WERI-Rb-1 (cell line): Measurements from ENCODE around the gene MAP3K19.
"Not testable (repeated sequence)": the region's sequence is repeated elsewhere in the genome, so short reads cannot be mapped to it uniquely, and the experiment has no call there.

ENCODE experiments used
- DNase-seq: peaks from one replicate; pipeline ENCODE4 v3.0.0-alpha.2; 2020
- H3K27ac ChIP-seq: fragments of 250-450 bp; sonication (Bioruptor Pico); 2 replicates; pipeline ENCODE4 v1.5.1; 2020; ENCODE audit warnings: mild to moderate bottlenecking, moderate library complexity
- H3K27me3 ChIP-seq: fragments of 250-450 bp; sonication (Bioruptor Pico); 2 replicates; pipeline ENCODE4 v1.5.1; 2021; ENCODE audit warnings: mild to moderate bottlenecking, low read depth, moderate library complexity; ENCODE audit not compliant: insufficient read depth, severe bottlenecking
- H3K36me3 ChIP-seq: fragments of 250-450 bp; sonication (Bioruptor Pico); 2 replicates; pipeline ENCODE4 v1.5.1; 2020; ENCODE audit warnings: mild to moderate bottlenecking, moderate library complexity
- H3K4me3 ChIP-seq: 2 replicates; pipeline ENCODE4 v1.5.1; 2011; ENCODE audit warnings: low read depth, mild to moderate bottlenecking, control low read depth, low read length
- H3K9me3 ChIP-seq: fragments of 250-450 bp; sonication (Bioruptor Pico); 2 replicates; pipeline ENCODE4 v1.5.1; 2021; ENCODE audit warnings: mild to moderate bottlenecking, moderate library complexity; ENCODE audit not compliant: severe bottlenecking
- TF ChIP-seq, protein P1 (sequence below): IDR thresholded peaks from 2 replicates; pipeline ENCODE4 v1.5.1; 2011; ENCODE audit warnings: low read depth, mild to moderate bottlenecking, control low read depth, inconsistent platforms, low read length

Gene MAP3K19

DNA sequence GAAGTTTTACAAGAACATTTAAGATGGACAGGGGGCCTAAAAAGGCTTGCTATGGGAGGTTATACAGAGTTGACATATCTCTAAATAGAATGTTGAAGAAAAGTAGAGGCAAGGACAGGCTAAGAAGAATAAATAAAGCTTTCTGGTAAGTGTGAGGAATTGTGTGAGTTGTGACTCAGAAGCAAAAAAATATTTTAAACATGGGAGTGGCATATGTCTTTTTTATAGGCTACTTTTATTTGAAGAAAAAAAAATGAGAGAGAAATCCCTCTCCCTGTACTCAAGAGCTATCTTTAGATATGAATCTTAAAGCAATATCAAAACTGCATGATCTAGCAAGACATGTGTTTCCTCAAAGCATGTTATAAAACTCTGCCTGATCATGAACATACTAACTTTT is 45.9 kb upstream of the MAP3K19 start:
- Histone ChIP-seq H3K27me3 (no peaks in the 10 kb centered on the region), H3K27ac (no peak overlapping the region), H3K4me3 (no peak overlapping the region), H3K9me3 (no peaks in the 10 kb centered on the region), H3K36me3 (peaks cover 20% of the 10 kb centered on the region)
- DNase-seq = no peak
- TF ChIP-seq, protein P1, sequence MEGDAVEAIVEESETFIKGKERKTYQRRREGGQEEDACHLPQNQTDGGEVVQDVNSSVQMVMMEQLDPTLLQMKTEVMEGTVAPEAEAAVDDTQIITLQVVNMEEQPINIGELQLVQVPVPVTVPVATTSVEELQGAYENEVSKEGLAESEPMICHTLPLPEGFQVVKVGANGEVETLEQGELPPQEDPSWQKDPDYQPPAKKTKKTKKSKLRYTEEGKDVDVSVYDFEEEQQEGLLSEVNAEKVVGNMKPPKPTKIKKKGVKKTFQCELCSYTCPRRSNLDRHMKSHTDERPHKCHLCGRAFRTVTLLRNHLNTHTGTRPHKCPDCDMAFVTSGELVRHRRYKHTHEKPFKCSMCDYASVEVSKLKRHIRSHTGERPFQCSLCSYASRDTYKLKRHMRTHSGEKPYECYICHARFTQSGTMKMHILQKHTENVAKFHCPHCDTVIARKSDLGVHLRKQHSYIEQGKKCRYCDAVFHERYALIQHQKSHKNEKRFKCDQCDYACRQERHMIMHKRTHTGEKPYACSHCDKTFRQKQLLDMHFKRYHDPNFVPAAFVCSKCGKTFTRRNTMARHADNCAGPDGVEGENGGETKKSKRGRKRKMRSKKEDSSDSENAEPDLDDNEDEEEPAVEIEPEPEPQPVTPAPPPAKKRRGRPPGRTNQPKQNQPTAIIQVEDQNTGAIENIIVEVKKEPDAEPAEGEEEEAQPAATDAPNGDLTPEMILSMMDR = no peak

- no peak for DNase-seq
- TF ChIP-seq, protein P1 = no peak
- no peaks in the 10 kb centered on the region for H3K27me3 ChIP-seq
- H3K36me3 ChIP-seq = peaks cover 20% of the 10 kb centered on the region
- no peaks in the 10 kb centered on the region for H3K9me3 ChIP-seq
- no peak overlapping the region for H3K27ac ChIP-seq
- H3K4me3 ChIP-seq = no peak overlapping the region
Observed at GRCh38 chr2:135091681-135092080, 44.4 kb upstream of the MAP3K19 start.

GRCh38 chr2:135089597-135089996 is 42.4 kb upstream of the MAP3K19 start:
- not testable (repeated sequence) for DNase-seq, H3K27ac ChIP-seq, H3K27me3 ChIP-seq, H3K4me3 ChIP-seq, H3K9me3 ChIP-seq
- peaks cover 12% of the 10 kb centered on the region for H3K36me3 ChIP-seq

DNA sequence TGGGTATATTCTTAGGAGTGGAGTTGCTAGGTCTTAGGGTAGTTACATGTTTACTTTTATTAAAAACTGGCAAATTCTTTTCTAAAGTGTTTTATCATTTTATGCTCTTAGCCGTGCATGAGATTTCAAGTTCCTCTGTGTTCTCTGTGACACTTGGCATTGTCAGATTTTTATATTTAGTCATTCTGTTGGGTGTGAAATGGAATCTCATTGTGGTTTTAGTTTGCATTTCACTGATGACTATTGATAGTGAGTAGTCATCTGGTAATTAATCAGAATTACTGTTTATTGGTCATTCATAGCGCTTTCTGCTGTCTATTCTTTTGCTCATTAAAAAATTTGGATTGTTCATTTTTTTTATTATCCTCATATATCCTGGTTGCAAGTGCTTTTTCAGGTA is 39.0 kb upstream of the MAP3K19 start:
- no peaks in the 10 kb centered on the region for H3K27me3 ChIP-seq
- no peak for DNase-seq
- H3K36me3 ChIP-seq = peaks cover 12% of the 10 kb centered on the region
- H3K27ac ChIP-seq = no peak overlapping the region
- no peaks in the 10 kb centered on the region for H3K9me3 ChIP-seq
- no peak overlapping the region for H3K4me3 ChIP-seq
- TF ChIP-seq, protein P1 = no peak

DNA sequence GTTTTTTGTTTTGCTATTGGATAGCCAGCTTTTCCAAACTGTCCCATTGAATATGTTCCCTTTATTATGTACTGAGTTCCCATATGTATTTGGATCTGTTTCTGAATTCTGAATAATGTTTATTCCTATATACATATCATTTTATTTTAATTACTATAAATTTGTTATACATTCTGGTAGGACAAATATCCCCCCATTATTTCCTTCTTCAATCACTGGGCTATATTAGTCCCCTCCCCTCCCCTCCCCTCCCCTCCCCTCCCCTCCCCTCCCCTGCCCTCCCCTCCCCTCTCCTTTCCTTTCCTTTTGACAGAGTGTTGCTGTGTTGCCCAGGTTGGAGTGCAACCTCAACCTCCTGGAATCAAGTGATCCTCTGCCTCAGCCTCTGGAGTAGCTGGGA is 31.2 kb upstream of the MAP3K19 start:
- no peak overlapping the region for H3K27ac ChIP-seq
- H3K36me3 ChIP-seq = peaks cover 9% of the 10 kb centered on the region
- no peak overlapping the region for H3K4me3 ChIP-seq
- H3K27me3 ChIP-seq = no peaks in the 10 kb centered on the region
- TF ChIP-seq, protein P1 = no peak
- peaks cover 3% of the 10 kb centered on the region for H3K9me3 ChIP-seq
- DNase-seq = no peak

- Histone ChIP-seq H3K27ac (no peak overlapping the region), H3K9me3 (peaks cover 11% of the 10 kb centered on the region), H3K36me3 (peaks cover 5% of the 10 kb centered on the region), H3K4me3 (no peak overlapping the region), H3K27me3 (no peaks in the 10 kb centered on the region)
- TF ChIP-seq, protein P1 = no peak
- no peak for DNase-seq
Observed at GRCh38 chr2:135076556-135076955, 29.3 kb upstream of the MAP3K19 start.
